ENCODE results near the gene MYO5A.

MYO5A gene

GRCh38 chr15:52503788-52504496 lies 24.7 kb downstream of the MYO5A start:
- DNase-seq: no peak

GRCh38 chr15:52502608-52503007 lies 26.1 kb downstream of the MYO5A start:
- DNase-seq: no peak

- DNase-seq: no peak
Observed at GRCh38 chr15:52499506-52499905, 29.2 kb downstream of the MYO5A start.

DNA sequence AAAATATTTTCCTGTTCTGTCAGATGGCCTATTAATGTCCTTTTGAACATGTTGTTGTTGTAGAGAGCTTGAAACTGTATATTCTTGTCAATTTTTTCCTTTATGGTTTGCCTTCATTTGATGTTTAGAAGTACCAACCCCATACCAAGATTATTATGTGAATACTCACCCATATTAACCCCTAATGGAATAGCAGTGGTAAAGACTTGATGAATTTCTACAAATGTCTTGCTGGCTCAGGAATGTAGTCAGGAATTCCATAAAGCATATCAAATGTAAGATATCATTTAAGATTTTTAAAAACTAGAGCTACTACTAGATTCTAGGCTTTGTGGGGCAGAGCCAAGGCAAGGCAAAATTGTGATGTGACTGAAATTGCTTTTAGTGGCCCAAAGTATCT lies 30.0 kb downstream of the MYO5A start:
- no peak for DNase-seq

DNA sequence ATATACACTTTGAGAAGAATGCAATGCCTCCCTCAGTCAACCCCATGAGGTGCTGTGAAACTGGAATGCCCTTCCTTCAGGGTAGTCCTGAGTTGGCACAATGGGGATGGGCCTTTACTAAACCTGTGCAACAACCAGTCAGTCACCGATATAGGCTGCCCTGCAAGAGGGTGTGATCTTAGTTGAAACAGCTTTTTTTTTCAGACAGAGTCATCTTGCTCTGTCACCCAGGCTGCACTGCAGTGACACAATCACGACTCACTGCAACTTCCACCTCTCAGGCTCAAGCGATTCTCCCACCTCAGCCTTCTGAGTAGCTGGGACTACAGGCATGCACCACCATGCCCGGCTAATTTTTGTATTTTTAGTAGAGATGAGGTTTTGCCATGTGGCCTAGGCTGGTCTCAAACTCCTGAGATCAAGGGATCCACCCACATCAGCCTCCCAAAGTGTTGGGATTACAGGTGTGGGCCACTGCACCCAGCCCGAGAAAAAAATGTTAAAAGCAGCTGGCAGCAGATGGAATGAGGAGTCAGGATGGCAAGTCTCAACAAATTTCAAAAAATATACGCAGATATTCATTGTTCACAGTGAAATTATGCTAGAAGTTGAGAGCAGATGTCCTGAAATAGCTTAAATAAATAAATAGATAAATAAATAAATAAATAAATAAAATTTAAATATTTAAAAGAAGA lies 31.8 kb downstream of the MYO5A start:
- DNase-seq: no peak

DNA sequence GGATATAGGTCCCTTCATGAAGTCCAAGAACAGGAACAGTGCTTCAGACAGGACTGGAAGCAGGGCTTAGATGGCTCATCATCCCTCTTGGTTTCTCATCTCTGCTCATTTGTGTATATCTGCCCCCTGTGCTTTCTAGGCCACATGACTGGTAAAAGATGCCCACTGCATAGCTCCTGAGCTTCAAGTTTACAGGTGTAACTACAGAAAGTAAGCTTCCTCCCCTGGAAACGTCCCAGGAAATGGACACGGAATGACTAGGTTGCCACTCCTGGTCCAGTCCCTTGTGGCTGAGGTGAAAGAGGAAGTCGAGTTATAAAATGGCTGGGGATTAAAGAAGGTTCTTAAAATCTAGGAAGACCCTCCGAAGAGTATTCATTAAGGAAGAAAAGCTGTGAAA lies 32.5 kb downstream of the MYO5A start:
- DNase-seq: no peak

GRCh38 chr15:52495125-52495524 lies 33.6 kb downstream of the MYO5A start:
- no peak for DNase-seq

DNA sequence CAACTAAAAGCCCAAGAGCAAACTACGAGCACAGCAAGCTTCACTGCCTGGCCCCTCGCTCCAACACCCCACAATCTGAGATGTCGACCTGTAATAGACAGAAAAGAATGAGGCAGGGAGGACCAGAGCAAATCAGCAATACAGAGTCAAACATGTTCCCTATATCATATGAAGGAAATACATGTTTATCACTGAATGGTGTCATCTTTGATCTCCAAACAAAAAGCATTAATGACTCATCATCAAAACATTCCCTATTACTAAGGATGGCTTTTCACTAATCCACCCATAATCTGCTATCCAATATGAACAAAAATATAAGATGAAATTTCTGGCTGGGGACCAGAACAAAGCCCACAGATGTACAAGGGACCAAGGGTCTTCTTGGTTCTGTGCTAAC lies 34.7 kb downstream of the MYO5A start:
- DNase-seq: no peak

- no peak for DNase-seq
Observed at GRCh38 chr15:52492132-52492531, 36.5 kb downstream of the MYO5A start.

GRCh38 chr15:52491472-52491871 lies 37.2 kb downstream of the MYO5A start:
- no peak for DNase-seq

GRCh38 chr15:52489430-52489829 lies 39.2 kb downstream of the MYO5A start:
- DNase-seq: peak; percentile 28

DNA sequence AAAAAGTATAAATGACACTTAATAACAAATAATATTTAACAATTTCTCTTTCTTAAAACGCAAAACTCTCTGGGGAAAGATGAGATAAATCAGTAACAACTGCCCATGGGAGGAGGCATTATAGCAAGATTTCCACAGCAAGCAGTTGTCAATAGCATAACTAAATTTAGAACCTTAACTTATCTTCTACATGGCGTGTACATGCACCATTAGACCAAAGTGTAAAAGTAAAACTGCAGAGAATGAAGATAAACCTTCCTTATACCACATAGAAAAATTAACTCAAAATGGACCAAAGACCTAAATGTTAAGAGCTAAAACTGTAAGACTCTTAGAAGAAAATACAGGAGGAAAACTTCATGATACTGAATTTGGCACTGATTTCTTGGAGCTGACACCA lies 39.9 kb downstream of the MYO5A start:
- no peak for DNase-seq

DNA sequence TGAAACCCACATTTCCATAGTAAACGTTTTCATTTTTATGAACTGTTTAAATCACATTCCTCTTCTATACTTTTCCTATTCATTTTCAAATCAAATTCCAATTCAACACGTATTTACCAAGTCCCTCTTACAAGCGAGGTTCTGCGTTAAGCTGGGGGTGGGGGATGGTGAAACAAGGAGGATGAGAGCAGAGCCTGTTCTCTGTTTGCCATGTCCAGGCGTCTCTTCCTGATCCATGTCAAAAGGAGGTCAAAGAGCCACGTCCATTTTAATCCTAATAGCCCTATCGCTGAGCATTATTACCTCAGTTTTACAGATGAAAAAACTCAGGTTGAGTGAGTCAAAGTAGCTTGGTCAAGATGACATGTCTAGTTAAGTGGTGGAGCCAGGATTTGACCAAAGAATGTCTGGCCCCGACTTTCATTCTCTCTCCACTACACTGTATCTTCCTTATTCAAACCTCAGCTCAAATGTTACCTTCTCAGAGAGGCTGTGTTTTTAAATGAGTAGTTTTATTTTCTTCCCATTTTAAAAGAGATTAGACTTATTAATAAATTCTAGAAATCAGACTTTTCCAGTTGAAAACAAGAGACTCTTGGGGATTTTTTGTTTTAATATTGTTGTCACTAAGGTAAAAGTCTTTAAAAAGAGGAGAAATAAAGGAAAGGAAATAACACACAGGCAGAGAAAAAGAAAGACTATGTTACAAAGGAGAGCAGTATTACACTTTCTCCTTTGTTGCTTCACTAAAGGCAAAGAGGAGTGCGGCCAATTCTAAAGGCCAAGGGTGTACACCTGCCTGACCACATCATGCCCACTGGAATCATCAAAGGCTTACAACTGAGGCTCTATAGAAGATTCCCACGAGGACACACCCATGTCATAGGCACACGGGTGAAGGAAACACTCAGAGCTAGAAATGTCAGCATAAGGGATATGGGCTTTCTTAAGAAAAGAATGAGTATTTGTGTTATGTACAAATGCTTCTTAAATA lies 42.4 kb downstream of the MYO5A start:
- DNase-seq: no peak

GRCh38 chr15:52485290-52485689 lies 43.4 kb downstream of the MYO5A start:
- DNase-seq: no peak

- no peak for DNase-seq
Observed at GRCh38 chr15:52483707-52484106, 45.0 kb downstream of the MYO5A start.

DNA sequence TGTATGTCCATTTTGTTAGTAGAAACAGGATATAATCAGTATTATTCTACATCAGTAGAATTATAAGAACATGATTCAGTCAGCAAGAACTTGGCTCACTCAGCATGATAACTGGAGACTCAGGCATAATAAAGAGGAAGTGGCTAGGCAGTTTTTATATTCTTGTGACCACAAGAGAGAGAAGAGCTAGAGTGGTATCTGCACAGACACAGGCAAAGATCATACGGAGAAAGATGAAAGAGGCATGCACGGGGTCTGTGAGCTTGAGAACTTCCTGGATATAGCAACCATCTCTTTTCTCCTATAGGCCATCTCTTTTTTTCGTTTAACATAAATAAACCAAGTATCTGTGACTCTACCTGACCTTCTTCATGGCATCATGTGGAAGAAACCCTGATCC lies 46.8 kb downstream of the MYO5A start:
- peak; percentile 84 for DNase-seq

DNA sequence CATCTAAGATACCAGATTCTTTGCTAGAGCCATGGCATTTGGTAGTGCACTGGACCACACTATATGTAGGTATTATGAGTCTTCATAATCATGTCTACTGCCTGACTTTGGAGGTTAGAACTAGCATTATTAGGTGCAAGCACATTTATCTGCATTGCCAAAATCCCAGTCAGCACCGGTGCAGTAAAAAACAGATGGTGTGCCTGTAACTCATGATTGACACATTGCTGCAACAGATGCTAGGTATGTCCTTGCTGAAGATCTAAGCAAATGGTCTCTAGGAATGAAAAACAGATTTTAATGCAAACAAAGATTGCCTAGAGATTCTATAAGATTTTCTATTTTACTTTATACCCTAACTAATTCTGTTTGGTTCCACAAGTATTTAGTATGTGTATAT lies 47.7 kb downstream of the MYO5A start:
- DNase-seq: no peak

- no peak for DNase-seq
Observed at GRCh38 chr15:52466716-52467115, 62.0 kb downstream of the MYO5A start.

GRCh38 chr15:52466134-52466701 lies 62.5 kb downstream of the MYO5A start:
- DNase-seq: peak; percentile 34

- DNase-seq: peak; percentile 52
Observed at GRCh38 chr15:52464478-52464877, 64.2 kb downstream of the MYO5A start.

GRCh38 chr15:52464040-52464439 lies 64.6 kb downstream of the MYO5A start:
- no peak for DNase-seq

DNA sequence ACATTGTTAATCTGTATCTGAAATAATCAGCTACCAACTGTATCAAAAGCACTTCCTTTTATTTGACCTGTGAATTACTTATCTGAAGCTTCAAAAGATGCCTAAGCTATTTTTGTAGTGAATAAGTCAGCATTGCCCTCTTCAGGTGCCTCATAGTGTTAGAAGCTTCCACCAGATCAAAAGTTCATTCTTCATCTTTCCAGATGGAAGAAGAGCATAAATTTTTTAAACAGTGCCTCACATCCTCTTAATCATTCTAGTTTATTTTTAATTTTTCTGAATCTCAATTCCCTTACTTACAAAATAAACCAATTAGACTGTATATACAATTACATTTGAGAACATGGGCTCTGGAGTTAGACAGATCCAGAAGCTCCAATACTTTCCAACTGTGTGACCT lies 65.0 kb downstream of the MYO5A start:
- peak; percentile 45 for DNase-seq

GRCh38 chr15:52462806-52463360 lies 65.8 kb downstream of the MYO5A start:
- DNase-seq: no peak

All from CD4-positive, alpha-beta T cell treated with Interleukin-10 for 1 hour (primary cell).